ENCODE results near the gene CCDC27.

GRCh38 chr1:3746389-3746829 is 5.8 kb upstream of the CCDC27 start:
- TF ChIP-seq CTCF (IDR thresholded peaks at IDR 0.05; ENCODE audit: insufficient read depth, low read length) (no peak), POLR2AphosphoS5 (IDR thresholded peaks at IDR 0.05; ENCODE audit: low read depth) (no peak), SPI1 (IDR thresholded peaks at IDR 0.05; ENCODE audit: borderline replicate concordance, low read depth) (no peak), REST (IDR thresholded peaks at IDR 0.05; ENCODE audit: insufficient replicate concordance, low read depth) (no peak), GABPA (IDR thresholded peaks at IDR 0.05; ENCODE audit: low read depth) (no peak)

Measured in HL-60 (cell line).